Measurements from ENCODE around the gene EPHA6.
"Not testable (repeated sequence)": the region's sequence is repeated elsewhere in the genome, so short reads cannot be mapped to it uniquely, and the experiment has no call there.

The EPHA6 gene

DNA sequence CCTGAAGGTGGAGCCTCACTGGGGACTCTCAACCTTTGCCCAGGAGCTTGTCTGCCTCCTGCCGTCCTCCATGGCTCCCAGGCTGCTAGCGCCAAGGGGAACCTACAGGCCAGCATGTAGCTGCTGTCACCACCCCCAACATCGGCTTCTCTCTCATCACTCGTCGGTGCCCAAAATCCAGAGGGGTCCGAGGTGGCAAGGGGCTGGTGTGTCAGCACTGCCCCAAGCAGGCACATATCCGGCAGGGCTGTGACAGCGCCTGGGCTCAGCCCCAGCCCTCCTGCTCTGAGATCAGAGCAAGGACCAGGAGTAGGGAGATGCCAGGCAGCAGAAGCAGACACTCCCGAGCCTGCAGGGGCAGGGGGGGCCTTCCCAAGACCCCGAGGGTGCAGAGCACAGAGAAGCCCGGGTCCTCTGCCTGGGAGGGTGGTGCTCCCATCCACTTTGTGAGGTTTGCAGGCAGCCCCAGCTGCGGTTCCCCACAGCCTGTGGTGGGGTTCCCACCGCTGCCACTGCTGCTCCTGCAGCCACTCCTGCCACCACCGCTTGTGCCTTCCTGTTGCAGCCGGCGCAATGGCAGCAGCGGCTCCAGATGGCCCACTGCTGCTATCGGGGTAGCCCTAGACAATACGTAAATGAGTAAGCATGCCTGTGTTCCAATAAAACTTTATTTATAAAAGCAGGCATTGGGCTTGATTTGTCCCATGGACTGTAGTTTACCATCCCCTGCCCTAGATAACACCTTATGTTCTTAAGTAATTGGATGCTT lies 451.0 kb downstream of the EPHA6 start:
- DNase-seq (ENCODE audit: low read depth in 1 of 2, low spot score in 1 of 2), result no peak

DNA sequence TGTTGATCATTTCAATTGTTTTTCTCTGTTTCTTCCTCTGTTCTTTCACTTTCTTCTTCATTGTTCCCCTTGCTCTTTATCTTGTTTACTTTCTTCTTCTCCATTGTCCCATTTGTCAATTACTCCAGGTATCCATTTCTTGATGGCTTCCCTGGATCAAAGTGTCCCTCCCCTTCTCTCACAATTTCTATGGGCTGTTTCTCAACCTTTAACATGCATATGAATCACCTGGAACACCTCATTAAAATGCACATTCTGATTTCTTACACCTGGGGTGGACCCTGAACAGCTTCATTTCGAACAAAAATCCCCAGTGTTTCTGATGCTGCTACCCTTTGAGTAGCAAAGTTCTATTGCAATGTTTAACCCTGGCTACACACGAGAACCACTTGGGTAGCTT lies 454.8 kb downstream of the EPHA6 start:
- DNase-seq (ENCODE audit: low read depth in 1 of 2, low spot score in 1 of 2), result no peak

DNA sequence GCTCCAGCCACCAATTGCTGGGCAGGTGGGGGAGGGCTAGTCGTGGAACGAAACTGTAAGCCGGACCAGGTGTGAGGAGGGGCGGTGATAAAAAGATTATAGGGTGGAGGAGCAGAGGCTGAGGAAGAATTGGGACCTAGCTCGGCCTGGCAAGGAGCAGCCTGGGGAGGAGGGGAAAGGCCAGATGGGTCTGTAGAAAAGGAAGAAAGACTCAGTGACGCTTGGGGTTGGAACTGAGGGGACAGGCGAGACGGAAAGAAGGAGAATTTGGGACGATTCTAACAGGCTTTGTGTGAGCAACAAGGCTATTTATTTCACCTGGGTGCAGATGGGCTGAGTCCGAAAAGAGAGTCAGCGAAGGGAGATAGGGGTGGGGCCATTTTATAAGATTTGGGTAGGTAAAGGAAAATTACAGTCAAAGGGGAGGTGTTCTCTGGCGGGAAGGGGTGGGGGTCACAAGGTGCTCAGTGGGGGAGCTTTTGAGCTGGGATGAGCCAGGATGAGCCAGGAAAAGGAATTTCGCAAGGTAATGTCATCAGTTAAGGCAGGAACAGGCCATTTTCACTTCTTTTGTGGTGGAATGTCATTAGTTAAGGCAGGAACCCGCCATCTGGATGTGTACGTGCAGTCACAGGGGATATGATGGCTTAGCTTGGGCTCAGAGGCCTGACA lies 462.6 kb downstream of the EPHA6 start:
- DNase-seq (ENCODE audit: low read depth in 1 of 2, low spot score in 1 of 2), result not testable (repeated sequence)

DNA sequence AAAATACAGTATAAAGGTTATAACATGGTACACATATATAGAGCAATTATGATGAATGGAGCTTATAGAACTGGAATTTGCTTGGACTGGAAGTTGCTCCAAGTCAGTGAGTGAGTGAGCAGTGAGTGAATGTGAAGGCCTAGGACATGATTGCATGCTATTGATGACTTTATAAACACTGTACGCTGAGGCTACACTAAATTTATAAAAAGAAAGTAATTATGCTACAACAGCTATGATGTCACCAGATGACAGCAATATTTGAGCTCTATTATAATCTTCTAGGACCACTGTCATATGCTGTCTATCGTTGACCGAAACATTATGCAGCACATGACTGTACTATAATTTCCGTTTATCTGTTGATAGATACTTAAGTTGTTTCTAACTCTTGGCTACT lies 463.3 kb downstream of the EPHA6 start:
- DNase-seq (ENCODE audit: low read depth in 1 of 2, low spot score in 1 of 2), result no peak

DNA sequence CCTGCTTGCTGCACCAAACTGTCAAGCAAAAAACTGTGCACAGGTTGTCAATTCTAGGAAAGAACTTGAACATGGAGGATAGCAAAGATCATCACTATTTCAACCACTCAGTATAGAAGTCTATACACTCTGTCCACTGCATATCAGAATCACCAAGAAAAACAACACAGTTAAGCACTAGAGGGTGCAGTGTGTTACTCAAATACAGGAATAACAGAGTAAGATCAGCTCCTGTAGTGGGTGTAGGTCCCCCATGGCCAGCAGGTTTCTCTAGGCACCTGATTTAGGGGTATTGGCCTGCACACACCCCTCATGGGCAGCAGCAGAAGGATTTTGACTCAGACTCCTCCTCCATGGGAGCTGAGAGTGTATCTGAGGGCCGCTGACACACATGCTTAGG lies 464.1 kb downstream of the EPHA6 start:
- DNase-seq (ENCODE audit: low read depth in 1 of 2, low spot score in 1 of 2), result no peak

DNA sequence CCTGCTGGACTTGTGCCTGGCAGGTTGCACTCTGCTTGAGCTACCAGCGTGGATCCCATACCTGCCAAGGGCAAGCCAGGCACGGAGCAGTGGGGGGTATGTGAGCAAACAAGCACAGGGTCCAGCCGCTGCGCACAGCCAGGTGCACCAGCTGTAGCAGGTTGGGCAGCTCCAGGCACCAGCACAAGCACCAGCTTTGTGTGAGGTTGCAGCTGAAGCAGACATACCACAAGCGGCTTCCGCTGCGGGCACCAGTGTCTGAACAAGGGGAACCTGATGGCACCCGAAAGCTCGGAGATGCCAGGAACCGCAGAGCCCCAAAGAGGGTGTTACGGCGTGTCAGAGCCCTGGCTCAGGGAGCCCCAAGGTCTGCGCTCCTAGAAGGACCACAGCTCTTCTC lies 477.5 kb downstream of the EPHA6 start:
- no peak for DNase-seq (ENCODE audit: low read depth in 1 of 2, low spot score in 1 of 2)

DNA sequence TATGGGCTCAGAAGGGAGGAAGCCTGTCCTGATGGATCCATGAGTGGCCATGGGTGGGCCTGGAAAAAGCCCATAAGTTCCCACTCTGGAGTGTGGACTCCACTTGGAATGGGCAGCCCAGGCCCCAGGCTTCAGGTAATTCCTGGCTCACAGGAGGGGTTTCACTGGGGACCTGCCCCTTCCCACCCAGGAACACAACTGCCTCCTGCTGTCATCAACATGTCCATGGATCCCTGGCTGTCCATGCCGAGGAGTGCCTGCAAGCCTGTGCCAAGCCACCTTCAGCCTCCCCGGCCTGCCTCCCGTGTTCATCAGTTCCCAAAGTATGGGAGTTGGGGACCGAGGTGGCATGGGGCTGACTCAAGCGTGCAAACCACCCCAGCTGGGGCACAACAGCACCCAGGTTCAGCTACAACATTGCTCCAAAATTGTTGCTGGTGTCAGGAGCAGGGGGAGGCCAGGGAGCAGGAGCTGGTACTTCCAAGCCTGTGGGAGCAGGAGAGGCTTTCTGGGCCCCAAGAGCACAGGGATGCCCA lies 479.3 kb downstream of the EPHA6 start:
- DNase-seq (ENCODE audit: low read depth in 1 of 2, low spot score in 1 of 2), result no peak

DNA sequence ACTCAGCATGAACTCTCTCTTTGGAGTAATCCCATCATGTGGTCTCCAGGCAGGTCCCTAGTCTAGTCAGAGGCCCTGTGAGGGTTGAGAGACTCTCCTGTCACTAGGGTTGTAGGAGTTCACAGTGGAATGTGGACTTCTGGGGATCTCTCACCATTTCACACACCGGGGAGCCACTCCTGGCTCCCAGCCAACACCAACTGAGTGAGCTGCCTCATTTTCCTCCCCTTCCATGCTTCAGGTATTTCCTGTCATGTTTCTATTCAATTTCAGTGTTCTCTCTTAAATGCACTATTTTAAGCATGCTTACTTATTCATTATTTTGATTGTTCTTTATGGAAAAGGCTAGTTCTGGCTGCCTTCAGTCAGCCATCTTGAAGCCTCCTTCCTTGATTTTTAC lies 482.6 kb downstream of the EPHA6 start:
- DNase-seq (ENCODE audit: low read depth in 1 of 2, low spot score in 1 of 2), result no peak

DNA sequence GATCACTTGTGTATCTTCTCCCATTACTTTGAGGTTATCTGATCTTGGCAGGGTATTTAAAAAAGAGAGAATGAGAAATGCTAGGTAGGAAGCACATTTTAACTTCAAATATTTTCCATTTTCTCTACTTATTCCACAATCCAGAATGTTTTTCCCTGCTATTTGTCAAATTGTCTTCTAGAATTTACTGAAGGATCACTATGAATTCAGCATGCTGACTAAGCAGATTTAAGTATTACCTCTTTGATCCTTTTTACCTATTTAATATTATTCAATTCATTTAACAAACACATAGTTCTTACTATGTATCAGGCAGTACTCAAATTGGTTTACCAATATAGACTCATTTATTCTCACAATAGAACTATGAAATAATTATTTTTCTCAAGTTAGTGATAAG lies 486.7 kb downstream of the EPHA6 start:
- no peak for DNase-seq (ENCODE audit: low read depth in 1 of 2, low spot score in 1 of 2)

DNA sequence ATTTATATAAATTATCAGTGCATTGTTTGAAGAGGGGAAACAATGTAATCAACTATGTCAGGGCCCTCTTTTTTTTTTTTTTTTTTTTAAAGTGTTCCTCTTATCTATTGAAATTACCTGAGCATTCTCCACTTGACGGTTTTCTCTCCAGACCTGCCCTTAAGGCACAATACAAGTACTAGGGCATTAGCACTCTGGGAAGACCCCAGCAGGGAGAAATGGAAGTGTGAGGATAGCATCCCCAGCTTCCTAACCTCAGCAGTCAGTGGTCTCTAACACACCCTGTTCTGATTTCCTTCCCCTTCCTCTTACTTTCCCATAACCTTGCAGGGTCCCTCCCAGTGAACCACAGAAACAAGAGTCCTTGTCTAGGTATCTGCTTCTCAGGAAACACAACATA lies 491.8 kb downstream of the EPHA6 start:
- DNase-seq (ENCODE audit: low read depth in 1 of 2, low spot score in 1 of 2), result no peak

DNA sequence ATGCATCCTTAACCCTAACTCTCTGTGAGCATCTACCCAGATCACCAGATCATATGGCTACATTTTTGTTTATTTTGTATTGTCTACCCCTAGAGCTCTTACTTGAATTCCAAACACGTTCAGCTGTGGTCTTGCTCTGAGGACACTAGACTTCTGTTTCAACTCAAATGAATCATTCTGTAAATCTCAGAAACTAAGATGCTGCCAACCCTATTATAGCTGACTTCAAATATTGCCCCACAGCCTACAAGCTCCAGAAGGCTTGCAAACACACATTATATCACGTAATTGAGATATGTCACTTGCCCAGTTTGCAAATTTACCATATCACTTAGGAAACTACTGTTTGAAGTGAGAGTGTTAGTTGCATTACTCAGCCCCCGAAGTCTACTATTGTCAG lies 524.0 kb downstream of the EPHA6 start:
- DNase-seq (ENCODE audit: low read depth in 1 of 2, low spot score in 1 of 2), result no peak

DNA sequence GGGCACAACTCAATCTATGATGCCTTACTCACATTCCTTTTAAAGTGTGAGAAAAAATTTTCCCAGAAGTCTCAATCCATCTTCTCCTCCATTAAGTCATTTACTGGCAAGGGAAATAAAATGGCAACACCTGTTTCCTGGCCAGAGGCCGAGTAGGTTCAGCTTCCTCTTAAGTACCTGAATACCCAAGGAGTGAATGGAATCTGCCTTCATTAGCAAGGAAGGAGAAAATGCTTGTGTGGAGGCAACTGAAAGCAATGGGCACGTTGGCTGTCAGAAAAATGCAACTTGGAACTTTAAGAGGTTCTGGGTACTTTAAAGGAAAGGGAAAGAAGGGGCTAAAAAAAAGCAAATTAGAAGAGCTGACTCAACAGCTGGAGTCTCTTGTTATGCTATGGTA lies 526.5 kb downstream of the EPHA6 start:
- DNase-seq (ENCODE audit: low read depth in 1 of 2, low spot score in 1 of 2), result no peak

DNA sequence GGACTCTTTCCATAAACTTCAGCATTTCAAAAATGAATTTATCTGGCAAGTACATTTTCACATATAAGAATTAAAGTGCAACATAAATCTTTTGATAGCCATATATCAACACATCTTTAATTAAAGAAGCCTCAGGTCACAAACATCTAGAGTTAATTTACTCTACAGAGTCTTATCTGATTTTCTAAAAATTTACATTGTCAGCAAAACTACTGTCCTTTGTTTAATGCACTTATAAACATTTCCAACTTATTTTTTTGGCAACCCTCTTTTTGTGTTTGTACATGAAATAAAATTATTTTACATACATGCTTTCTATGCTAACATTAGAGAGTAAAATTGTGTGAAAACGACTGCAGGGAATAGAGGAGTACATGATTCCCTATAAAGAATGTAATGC lies 533.4 kb downstream of the EPHA6 start:
- DNase-seq (ENCODE audit: low read depth in 1 of 2, low spot score in 1 of 2), result no peak

DNA sequence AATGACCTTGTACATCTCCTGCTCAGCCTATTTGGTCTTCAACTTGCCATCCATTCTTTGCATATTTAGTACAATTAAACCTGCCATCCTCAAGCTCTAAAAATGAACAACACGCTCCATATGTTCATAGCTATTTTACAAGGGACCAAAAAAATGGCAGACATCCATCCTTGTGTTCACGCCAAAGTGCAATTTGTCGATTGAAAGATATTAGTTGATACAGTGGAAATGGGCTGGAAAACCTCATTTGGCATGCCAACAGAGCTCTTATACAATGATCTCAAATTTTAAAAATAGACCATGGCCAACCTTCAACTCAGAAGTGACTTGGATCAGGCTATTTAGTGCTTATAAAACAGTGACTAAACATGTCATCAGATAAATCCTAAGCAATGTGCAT lies 536.6 kb downstream of the EPHA6 start:
- DNase-seq (ENCODE audit: low read depth in 1 of 2, low spot score in 1 of 2), result no peak

DNA sequence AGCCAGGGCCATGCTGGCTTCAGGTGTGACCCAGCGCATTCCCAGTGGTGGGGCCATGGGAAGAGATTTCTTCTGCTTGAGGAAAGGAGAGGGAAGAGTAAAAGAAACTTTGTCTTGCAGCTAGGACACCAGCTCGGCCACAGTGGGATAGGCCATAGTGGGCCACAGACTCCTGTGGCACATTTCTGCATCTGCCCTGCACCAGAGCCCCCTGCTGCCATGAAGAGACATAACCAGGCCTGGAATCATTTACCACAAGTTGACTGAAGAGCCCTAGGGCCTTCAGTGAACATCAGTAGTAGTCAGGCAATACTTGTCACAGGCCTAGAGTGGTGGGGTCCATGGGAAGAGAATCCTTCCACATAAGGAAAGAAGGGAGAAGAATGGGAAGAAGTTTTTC lies 538.8 kb downstream of the EPHA6 start:
- no peak for DNase-seq (ENCODE audit: low read depth in 1 of 2, low spot score in 1 of 2)

DNA sequence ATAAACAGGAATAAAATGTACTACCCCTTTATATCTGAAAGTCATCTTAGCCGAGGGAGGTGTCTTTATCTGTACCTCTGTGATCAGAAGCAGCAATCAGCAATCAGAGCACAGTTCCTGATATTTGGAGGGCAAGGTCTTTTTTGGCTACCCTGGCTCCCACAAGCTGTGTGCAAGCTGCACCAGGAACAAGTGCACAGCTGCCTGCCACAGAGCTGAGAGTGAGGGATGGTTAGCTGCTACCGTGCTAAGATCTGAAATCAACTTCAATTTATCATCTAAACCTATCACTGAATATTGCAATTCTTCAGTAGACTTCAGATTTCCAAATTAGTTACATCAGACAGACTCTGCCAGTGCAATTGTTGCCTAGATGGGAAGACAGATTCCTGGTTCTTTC lies 545.6 kb downstream of the EPHA6 start:
- DNase-seq (ENCODE audit: low read depth in 1 of 2, low spot score in 1 of 2), result no peak

DNA sequence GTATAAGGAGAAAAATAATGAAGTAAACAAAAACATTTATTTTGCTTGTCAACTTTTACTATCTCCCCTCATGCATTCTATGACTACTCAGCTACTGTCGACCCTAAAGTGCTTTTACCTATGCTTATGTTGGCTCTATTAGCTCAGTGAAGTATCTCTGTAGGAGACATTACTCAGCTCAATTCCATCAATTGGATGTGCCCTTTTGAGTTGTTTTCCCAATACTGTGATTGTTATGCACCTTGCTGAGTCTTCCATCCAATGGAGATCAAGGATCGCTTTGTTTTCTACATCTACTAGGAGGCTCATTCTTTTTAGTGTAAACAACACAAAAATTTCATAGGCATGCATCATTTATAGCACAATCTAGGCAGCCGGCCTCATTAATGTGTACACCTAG lies 546.4 kb downstream of the EPHA6 start:
- no peak for DNase-seq (ENCODE audit: low read depth in 1 of 2, low spot score in 1 of 2)

DNA sequence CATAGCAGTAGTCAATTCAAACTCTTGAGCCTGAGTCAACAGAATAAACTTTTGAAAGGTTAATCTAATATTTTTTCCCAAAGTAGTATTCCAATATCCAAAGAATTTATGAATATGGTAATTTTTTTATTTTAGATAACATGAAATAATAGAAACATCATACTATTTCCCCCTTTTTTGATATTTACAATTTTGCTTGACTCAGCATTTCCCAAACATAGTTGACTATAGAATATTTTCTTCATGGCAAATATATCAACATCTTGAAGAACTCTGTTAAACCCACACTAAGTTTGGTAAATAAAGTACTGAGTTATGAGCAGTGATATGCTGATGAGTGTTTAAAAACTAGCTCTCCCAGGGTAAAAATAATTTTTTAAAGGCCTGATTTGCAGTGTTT lies 570.2 kb downstream of the EPHA6 start:
- DNase-seq (ENCODE audit: low read depth in 1 of 2, low spot score in 1 of 2), result no peak

DNA sequence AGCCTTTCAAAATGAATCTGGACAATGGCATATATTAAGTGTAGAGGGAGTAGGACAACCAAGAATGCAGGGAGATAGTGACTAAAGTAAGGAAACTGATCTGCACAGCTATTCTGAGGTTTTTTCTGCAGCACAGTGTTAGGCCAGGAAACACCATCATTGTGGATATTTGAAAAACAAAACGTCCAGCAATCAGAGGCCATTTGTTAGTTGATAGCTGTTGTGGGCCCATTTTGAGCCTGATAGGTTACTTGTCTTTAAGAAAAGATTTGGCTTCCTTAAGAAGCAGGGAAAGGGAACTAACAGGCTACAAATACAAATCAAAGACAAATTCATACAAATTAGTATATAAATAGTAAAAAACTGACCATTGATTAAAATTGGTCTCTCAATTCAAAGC lies 574.4 kb downstream of the EPHA6 start:
- DNase-seq (ENCODE audit: low read depth in 1 of 2, low spot score in 1 of 2), result no peak

DNA sequence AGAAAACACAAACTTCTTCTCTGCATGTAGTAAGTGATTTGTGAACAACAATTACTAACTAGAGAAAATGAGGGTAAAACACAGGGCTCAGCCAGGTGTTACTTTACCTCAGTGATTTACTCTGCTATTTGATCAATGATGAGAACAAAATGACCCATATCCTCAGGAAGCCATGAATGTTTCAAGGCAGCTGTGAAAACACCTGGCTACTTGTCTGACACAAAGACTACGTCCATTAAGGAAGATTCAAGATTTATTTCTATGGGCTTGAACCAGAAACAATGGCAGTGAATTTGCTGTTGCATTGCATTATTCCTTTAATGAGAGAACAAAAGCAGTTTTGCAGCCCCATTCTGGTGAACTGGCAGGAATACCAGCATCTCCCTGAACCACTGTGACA lies 575.5 kb downstream of the EPHA6 start:
- no peak for DNase-seq (ENCODE audit: low read depth in 1 of 2, low spot score in 1 of 2)

DNA sequence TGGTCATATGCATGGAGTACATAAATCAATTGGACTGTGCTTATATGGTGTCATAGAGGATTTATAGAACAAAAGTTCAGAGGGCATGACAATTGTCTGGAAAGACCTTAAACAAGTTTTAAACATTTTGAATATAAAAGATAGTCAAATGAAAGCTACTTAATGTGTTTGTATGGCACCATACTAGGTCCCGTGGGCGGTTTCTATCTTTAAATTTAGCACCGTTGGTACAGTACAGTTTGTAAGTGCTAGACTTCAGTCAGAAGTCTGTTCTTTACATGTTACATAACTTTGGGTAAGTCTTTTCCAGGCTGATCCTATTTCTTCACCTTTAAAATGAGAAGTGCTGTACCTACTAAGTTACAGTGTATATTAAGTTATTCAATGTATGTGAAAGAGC lies 576.8 kb downstream of the EPHA6 start:
- no peak for DNase-seq (ENCODE audit: low read depth in 1 of 2, low spot score in 1 of 2)

DNA sequence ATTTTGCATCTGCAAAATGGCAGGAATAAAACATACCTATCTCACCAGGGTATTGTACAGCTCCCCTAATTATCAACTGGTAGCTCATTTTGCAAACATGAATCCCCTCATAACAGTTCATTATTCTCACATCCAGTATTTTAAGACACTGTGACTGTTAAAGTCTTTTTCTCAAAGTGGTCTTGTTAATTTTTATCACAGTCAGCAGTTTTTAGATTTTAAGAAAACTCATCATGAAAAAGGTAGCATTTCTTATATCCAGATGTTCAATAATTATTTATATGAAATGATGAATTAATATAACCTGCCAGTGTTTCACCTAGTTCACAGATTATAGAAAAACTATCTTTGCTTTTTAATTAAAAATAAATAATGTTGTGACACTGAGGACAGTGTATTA lies 595.2 kb downstream of the EPHA6 start:
- DNase-seq (ENCODE audit: low read depth in 1 of 2, low spot score in 1 of 2), result no peak

DNA sequence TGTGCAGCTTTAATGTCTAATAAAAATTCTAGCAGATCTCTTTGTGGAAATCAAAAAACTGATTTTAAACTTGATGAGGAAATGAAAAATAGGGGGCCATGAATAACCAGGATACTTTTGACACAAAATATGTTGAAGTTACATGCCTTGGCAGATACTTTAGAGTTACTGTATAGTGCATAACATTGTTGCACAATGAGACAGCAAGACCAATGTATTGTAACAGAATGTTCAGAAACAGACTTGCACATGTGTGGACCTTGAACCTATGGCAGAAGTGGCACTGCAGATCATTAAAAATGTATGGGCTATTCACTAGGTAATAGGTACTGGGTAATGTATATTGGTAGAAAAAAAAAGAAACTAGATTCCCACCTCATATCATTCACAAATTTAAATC lies 607.2 kb downstream of the EPHA6 start:
- DNase-seq (ENCODE audit: low read depth in 1 of 2, low spot score in 1 of 2), result no peak
